GM19455 (cell line): Measurements from ENCODE around the gene TENT4B.
A peak's percentile ranks its signal among the peaks of the same experiment; 100 is the strongest.

Source experiments
- ATAC-seq: cut with Tn5 transposase; IDR thresholded peaks from one replicate; pipeline ENCODE4 v1.9.1; 2021; ENCODE audit not compliant: unreplicated experiment

Gene TENT4B

DNA sequence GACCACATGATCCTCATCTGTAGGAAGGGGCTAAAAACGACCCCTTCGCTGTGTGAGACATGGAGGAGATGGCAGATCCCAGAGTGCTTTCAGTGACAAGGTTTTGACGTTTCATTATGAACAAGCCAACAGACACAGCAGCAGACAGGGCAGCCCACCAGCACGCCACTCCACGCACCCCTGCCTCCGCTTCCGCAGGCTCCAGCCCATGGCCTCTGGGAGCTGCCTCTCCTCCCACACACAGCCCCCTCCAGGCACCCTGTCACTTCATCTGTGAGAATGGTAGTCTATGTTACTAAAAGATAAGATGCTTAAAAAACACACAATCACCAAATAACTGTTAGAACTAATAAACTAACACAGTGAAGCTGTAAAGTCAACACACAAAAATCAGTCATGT lies 101.0 kb downstream of the TENT4B start:
- no peak for ATAC-seq

DNA sequence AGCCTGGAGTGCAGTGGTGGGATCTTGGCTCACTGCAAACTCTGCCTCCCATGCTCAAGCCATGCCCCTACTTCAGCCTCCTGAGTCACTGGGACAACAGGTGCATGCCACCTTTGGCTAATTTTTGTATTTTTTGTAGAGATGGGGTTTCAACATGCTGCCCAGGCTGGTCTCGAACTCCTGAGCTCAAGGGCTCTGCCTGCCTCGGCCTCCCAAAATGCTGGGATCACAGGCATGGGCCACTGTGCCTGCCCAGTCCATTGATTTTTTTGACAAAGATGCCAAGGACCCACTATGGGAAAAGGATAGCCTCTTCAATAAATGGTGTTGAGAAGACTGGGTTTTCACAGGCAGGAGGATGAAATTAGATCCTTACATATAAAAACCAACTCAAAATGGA lies 102.4 kb downstream of the TENT4B start:
- no peak for ATAC-seq

DNA sequence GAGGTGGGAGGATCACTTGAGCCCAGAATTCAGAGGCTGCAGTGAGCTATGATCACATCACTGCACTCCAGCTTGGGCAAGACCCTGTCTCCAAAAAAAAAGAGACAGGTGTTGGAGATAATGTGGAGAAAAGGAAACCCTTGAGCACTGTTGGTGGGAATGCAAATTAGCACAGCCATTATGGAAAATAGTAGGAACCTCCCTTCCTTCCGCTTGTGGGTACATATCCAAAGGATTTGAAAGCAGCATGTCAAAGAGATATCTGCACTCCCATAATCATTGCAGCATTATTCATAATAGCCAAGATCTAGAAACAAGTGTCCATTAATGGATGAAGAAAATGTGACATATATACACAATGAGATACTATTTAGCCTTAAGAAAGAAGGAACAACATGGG lies 103.5 kb downstream of the TENT4B start:
- no peak for ATAC-seq

DNA sequence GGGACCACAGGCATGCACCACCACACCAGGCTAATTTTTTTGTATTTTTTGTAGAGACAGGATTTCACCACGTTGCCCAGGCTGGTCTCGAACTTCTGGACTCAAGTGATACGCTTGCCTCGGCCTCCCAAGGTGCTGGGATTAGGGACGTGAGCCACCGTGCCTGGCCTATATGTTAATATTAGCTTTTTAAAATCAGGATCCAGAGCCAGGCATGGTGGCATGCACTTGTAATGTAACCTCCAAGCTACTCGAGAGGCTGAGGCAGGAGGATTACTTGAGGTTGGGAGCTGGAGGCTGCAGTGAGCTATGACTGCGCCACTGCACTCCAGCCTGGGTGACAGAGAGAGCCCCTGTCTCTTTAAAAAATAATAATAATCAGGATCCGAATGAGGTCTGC lies 104.8 kb downstream of the TENT4B start:
- no peak for ATAC-seq

DNA sequence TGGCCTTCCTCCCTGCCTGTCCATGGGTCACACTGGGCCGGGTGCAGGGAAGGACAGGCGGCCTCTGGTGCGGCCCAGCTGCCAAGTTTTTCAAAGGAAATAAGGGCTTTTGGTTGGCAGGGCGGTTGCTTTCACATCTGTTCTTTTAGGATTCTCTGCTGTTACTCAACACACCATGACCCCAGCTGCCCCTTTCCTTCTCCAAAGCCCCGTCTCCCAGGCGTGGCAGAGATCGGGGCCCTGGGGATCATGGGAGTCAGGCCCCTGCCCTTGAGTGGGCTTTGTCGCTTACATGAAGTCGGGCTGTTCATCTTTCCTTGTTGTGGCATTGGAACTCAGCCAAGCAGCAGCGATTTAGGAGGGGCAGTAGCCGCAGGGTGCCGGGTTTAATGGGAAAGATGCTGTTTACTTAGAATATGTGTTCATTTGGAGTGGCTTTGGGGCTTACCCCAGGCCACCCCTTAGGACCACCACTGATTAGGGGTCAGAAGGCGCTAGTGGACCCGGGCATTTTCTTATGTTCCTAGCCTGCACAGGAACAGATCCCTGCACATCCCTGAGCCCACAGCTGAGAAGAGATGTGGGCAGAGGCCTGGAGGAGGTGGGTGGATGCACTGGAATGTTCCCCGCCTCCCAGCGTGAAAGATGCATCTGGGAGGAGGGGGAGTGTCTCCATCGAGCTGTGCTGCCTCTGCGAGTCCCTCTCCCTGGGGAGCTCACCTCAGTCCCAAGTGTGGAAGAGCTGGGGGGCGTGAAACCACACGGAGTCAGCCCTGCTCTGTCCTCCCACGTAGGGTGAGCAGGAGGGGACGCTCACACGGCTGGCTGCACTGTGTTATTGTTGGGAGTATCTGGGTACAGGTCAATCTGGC lies 106.5 kb downstream of the TENT4B start:
- ATAC-seq, result no peak

DNA sequence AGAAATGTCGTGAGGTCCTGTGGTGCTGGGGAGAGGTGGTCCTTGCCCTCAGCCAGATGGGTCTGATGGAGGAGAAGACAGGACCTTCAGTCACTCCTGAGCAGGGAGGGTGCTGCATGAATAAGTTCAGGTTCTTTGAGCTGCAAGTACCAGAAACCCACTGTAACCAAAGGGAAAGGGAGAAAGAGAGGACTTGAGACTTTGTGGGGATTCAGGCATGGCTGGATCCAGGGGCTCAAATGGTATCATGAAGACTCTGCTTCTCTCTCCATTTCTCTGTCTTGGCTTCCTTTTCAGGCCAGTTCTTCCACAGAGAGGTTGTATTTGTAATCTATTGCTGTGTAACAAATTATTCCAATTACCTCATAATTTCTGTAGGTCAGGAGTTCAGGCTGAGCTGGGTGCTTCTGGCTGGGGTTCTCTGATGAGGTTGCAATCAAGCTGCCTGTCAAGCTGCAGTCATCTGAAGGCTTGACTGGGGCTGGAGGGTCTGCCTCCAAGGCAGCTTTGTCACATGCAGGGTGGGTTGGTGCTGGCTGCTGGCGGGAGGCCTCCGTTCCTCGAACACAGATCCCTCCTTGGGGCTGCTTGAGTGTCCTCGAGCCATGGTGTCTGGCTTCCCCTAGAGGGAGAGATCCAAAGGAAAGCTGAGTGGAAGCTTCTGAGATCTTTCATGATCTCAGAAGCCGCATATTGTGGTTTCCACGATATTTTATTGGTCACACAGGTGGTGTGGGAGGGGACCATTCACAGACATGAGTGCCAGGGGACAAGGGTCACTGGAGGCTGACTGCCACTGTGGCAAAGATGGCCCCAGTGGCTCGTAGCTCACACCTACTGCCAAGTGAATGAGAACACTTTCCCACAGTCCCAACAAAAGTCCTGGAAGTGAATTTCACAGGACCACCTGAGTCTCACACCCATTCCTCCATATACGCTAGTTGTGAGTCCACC lies 107.4 kb downstream of the TENT4B start:
- no peak for ATAC-seq

DNA sequence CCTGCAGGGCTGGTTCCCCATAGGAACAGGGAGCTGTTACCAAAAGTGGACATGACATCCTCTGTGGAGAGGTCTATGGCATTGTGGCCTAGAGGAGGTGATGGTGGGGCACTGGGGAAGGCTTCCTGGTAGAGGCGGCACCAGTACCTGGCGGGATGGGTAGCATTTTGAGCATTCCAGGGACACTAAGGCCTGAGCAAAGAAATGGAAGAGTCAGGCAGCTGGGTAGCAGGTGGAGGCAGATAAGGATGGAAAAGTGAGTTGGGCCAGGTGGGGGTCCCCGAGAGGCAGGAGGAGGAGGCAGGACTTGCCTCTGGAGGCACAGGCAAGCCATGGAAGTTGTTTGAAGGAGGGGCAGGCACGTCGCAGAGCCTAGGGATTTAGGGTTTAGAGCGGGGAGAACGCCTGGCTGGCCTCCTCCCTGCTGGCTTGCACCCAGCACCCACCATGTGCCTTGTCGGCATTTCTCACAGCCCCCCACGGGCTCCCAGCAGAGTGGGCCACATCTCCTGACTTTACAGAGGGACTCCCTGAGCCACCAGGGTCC lies 108.1 kb downstream of the TENT4B start:
- ATAC-seq, result no peak

DNA sequence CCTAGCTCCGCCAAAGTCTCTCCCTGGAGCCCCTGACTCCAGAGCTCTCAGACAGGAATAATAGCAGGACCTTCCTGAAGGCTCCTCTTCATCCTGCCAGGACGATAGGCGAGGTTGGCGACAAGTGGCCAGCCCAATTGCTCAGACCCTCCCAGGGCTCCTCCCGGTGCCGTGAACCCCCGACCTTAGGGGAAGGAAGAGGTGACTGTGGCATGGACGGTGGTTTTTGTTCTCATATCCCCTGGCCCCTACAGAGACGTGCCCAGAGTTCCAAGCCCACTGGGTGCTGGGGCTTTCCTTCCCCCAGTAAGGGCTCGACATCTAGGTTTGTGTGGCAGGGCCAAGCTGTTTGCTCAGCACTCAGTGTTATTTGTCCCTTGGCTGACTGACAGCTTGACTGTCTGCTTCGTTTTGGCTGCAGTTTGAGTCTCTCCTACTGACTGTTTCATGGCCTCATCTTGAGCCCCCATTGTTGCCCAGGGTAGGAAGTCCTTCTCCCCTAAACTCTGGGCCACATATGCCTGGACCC lies 108.7 kb downstream of the TENT4B start:
- no peak for ATAC-seq

DNA sequence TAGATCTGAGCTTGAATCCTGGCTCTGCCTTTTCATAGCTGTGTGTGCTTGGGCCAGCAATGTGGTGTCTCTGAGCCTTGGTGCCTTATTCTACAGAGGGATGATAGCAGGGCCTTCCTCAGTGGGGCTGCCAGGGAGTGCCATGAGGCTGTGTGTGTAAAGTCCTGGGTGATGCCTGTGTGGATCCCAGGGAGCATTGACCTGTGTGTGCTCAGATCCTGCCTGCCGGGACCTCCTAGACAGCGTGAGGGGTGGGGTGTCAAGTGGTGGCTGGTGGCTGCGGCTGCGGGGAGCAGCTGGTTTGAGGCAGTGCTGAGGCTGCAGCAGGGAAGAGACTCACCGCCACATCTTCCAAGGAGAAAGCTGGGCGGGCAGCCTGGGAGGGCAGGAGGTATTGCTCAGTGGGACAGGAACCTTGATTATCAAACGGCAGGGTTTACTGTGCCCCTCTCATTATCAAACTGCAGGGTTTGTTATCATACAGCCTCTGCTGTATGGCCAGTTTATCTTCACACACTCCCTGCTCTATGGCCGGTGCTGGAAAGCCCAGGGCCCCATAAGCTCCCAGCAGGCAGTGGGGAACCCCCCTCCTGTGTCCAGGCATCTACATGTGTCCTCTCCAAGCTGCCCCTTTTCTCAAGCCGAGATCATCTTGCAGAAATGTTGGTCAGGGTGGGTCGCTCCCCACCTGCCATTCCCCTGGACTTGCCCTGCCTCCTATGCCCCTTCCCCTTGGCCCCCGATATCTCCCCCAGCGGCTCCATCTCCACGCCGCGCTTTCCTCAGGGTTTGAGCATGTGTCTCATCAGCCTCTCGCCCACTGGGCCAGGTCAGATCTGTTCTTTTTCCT lies 110.2 kb downstream of the TENT4B start:
- no peak for ATAC-seq

DNA sequence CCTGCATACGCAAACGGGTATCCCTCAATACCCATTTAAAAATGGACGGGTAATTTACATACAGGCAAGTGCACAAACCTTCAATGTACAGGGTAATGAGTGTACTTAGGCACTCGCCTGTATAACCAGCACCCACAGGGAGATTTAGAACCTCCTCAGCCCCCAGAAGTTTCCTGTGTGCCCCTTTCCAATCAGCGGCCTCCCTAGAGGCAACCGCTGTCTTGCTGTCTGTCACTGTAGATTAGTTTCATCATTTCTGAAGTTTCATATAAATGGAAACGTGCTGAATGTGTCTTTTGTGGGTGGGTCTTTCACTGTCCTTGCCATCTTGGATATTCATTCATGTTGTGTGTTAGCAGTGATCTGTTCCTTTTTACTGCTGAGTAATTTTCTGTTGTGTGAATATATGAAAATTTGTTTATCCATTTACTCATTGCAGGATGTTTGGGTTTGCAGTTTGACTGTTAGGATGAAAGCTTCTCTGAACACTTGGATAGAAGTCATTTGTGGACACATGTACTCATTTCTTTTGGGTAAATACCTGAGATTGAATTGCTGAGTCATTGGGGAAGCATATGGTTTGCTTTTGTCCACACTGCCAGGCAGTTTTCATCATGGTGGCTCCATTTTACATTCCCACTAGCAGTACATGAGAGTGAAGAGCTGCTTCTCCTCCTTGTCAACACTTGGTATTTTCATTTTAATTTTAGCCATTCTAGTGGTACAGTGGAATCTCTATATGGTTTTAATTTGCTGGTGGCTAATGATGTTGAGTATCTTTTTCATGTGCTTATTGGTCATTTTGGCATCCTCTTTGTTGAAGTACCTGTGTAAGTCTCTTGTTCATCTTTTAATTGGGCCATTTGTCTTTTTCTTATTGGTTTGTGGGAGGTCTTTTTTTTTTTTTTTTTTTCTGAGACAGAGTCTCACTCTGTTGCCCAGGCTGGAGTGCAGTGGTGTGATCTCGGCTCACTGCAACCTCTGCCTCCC lies 111.1 kb downstream of the TENT4B start:
- no peak for ATAC-seq

DNA sequence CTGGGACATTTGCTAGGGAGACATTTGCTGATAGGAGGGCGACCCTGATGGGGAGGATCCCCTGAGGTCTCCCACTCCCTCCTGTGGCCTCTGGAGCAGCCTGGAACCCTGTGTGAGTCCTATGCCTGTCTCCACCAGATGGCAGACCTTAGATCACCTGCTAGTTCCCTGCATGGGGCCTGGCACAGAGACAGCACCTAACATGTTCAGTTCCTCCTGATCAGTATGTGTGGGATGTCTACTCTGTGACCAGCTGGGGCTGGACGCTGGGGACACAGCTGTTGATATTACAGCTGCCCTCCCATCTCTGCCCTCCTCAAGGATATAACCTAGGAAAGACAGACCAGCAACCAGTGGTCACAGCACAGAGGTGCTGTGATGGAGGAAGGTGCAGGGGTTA lies 112.2 kb downstream of the TENT4B start:
- no peak for ATAC-seq

DNA sequence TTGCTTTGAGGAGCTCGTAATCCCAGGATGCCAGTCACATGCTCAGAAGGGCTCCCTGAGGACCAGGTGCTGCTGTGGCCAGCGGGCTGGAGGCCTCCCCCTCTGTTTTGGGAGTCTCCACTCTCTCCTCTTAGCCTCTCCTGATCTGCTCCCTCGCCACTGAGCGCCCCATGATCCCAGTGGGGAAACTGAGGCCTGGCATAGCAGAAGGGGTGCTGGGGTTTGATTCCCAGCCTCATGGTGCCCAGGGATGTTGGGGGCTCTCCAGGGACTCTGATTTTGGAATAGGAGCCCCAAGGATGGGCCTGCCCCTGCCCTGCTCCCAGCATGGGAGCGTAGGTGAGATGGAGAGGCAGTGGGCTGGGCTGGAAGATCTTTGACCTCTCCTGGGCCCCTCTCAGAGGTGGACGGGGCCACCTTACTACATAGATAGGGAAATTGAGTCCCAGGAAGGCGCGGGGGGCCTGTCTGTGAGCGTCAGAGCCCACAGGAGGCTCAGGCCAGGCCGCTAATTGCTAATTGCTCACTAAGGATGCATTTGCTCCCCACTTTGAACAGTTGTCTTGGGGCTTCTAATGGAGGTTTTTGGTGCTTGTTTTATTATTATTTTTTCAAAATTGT lies 112.7 kb downstream of the TENT4B start:
- no peak for ATAC-seq

DNA sequence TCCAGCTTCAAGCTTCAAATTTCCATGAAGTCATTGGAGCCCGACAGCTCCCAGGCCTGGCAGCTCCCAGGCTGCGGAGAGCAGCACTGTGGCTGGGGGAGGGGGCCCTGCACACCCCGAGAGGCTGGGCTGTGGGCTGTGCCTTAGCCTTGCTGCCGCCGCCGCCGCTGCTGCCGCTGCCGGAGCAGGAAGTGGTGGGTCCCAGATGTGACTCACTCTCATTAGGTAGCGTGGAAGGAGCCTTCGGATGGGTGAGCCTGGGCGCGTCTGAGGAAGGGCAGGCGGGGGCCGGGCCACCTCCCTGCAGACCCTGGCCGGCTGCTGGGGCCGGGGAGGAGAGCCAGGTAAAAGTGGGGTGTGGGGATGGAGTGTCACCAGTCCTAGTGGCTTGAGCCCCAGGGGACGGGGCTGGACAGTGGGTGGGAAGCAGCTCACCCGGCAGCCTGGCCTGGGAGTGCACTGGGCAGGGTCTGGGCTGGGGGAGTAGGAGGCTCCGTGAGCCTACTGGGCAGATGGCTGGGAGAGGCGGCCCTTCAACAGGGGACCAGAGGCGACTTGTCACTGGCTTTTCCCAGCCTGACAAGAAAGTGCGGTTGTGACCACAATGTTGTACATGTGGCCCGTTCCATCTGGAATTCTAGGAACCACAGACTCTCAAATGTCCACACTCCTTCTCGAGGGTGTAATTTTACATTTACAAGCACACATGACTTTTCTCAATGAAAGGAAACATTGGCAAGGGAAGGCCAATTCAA lies 113.4 kb downstream of the TENT4B start, which contains the start of gene ADCY7:
TSS of gene ADCY7 (plus strand) at position 215 of the 755 bp plus-strand sequence. CDS start 21,629 bp downstream, outside the sequence.
- ATAC-seq, result peak; percentile 78

DNA sequence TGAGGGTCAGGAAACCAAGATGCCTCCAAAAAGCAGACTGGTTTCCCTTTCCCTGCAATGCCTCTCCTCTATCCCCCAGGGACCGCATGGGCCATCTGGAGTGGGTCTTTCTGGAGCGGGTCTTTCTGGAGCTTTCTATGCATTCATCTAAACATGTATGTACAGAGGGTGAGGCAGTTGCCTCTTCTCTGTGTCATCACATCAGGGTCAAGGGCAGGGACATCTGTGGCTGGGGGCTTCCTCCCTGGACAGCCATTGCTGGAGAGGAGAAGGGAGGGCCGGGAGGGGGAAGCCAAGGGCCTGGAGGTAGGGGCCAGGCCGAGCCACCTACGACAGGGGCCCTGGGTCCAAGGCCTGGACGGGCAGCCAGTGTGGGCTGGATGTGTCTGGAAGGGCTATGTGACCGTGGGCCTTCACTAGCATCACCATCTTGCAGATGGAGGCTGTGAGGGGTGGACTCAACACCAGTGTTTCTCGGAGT lies 114.1 kb downstream of the TENT4B start:
- ATAC-seq, result no peak

DNA sequence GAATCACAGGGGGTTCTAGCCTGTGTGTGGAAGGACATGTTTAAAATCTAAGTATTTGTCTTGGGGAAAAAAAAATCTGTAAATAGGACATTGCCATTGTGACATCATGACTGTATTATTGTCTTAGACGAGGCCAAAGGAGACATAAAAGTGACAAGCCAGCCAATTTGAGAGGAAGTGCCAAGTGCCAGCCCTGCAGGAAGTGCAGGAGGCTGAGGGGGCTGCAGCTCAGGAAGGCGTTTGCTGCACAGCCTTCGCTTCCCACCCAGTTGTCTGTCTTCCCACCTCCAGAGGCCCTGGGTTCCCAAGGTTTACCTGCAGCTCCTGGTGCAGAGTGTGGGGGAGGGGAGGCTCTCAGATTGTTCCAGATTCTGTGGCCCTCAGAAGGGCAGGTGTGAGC lies 114.5 kb downstream of the TENT4B start:
- ATAC-seq, result no peak

DNA sequence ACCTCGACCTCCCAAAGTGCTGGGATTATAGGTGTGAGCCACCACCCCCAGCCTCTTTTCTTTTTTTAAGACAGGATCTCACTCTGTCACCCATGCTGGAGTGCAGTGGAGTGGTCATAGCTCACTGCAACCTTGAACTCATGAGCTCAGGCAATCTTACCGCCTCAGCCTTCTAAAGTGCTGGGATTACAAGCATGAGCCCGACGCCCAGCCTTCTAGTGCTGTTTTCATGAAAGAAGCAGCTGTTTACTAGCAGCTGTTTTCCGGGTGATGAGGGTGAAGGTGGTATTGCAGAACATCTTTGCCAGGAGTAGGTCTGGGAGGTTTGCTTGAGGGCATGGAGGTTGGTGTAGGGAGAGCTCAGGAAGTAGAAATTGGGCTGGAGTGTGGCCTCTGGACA lies 115.2 kb downstream of the TENT4B start:
- no peak for ATAC-seq

DNA sequence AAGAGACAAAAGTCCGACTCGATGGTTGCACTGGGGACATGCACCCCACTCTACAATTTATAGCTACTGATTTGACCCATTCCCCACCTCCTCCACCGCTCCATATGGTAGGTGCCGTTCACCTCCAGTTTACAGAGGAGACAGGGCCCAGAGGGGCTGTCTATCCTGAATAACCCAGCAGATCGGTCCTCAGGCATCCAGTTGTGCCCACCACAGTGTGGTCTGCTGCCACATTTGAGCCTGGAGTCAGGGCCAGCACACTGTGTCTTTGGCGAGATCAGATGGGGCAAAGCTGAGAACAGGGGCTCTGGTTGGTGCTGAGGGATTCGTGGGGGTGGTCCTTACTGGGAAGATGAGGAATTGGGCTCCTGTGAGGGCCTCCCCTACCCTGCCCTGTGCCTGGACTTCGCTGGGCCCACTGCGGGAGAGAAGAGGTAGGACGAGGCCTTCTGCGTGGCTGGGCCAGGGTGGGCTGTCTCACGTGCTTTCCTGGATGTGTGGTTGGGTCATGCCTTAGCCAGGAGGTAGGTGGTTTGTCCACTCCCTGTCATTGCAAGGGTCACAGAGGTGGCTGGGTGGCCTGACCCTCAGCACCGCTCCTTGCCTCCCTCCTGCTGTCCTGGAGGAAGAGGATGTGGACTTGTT lies 116.1 kb downstream of the TENT4B start:
- no peak for ATAC-seq
